ENCODE results near the gene AQP12A.

Gene AQP12A

DNA sequence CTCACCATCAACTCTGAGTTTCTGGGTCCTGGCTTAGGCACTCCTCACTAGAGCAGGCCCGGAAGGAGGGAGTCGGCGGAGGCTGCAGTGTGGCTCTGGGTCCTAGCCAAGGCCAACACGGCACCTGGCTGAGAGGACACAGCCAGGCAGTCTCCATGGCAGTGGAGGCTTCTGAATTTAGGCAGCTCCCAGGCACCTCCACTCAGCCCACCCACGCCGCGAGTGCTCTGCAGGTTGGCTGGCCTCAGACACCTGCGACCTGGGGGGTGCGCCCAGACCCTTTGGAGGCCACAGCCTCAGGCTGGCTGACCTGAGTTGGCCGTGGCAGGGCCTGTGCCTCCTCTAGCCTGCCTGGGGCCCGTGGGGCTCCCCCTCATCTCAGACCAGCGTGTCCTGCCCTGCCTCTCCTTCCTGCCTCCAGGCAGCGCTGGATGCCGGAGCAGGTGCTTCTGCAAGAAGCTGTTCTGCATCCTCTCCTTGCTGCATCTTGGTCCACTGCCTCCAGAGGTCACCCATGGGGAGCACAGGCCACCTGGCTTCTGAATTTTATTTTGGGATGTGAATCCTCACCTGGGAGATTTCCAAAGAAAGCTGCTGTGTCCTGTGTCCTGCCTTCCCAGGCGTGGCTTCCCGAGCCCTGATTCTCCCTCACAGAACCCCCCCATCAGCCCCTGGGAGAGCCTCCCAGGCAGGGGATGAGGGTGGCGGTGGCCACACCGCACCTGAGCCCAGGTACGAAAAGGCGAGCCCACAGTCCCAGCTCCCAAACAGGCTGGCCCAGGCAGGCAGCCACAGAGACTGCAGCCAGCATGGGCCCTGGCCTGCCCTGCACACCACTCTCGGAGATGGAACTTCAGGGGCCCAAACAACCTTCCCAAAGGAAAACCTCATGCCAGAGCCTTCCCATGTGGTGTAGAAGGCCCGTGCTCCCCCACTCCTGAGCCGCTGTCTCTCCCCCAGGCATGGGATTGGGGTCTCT, 23.4 kb downstream of the AQP12A start:
- DNase-seq (ENCODE audit: extremely low read depth, low read depth) = no peak
- TF ChIP-seq, protein P1, sequence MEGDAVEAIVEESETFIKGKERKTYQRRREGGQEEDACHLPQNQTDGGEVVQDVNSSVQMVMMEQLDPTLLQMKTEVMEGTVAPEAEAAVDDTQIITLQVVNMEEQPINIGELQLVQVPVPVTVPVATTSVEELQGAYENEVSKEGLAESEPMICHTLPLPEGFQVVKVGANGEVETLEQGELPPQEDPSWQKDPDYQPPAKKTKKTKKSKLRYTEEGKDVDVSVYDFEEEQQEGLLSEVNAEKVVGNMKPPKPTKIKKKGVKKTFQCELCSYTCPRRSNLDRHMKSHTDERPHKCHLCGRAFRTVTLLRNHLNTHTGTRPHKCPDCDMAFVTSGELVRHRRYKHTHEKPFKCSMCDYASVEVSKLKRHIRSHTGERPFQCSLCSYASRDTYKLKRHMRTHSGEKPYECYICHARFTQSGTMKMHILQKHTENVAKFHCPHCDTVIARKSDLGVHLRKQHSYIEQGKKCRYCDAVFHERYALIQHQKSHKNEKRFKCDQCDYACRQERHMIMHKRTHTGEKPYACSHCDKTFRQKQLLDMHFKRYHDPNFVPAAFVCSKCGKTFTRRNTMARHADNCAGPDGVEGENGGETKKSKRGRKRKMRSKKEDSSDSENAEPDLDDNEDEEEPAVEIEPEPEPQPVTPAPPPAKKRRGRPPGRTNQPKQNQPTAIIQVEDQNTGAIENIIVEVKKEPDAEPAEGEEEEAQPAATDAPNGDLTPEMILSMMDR (IDR thresholded peaks at IDR 0.05; ENCODE audit: low read depth, low read length) = no peak

DNA sequence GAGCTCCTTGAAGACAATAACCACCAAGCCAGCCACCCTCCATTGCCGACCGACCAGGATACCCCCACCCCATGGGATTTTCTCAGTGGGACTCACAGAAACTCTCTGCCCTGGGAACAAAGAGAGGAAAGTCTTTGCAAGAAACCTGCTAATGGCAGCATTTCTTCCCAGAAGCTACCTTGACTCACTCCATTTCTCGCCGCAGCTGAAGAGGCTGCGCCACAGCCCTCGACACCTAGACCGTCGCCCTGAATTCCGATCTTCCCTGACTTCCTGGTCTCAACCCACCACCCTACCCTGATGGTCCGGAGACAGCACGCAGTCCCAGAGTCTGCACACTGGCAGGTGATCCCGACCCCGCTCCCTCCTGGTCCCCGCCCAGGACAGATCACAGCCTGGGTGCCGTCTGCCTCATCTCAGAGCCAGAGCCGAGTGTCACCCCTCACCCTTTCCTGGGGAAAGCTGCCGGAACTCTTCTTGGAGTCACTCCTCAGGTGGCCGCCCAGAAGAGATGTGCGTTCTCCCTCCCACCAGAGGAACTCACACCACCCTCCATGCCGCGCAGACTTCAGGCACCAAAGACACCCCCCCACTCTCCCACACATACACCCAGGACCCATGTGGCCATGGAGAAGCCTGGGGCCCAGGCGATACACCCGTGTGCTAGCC, 24.6 kb downstream of the AQP12A start:
- TF ChIP-seq, protein P1 (IDR thresholded peaks at IDR 0.05; ENCODE audit: low read depth, low read length) = no peak
- no peak for DNase-seq (ENCODE audit: extremely low read depth, low read depth)

DNA sequence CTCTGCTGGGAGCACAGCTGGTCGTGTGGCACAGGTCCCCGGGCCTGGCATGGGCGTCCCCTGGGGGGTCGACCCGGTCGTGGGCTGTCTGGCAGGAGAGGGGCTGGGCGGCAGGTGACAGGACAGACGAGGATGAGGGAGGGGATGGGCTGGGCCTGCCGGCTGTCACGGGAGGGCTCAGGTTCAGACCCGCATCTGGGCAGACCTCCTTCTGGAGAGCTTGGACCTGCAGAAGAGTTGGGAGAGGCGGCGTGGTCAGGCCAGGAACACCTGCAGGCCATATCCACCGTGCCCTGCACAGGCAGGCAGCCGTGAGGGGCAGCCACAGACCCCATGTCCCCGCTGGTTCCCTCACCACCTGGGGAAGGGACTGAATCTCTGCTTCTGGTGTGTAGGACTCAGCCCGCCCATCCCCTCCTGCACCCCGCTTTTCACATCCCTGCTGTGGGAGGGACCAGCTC, 25.5 kb downstream of the AQP12A start:
- no peak for DNase-seq (ENCODE audit: extremely low read depth, low read depth)
- TF ChIP-seq, protein P1 (IDR thresholded peaks at IDR 0.05; ENCODE audit: low read depth, low read length) = no peak

DNA sequence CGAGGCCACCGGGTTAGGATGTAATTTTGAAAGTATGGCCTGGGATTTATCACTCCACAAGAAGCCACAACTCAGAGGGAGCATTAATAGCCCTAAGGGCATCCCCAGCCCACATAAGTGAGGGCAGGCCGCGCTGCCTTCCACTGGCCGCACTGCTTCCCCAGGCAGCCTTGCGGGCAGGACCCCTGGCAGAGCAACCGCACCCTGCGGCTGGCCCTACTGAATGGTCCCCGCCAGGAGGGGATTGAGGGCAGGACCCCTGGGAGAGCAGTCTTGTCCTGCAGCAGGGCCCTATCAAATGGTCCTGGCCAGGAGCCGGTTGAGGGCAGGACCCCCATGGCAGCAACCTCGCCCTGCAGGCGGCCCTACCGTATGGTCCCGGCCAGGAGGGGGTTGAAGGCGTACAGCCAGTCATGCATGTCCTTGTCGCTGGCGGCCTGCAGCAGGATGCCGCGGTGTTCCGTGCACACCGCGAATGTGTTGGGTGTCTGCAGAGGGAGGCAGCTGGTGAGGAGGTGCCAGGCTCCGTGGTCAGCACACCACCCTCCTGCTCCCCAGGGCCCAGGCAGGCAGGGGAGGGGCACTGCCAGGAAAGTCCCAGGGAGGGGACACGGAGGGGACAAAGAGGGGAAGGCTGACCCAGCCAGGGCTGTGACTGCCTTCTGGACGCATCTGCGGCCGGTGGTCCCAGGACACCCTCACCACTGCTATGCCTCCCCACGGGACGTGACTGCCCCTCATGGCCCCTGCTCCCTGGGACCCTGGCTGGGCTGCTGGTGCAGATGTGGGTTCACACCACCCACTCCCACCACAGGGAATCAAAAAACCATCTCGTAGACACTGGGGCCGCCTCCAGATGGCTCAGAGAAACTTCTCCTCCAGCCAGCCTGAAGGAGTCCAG, 26.3 kb downstream of the AQP12A start:
- TF ChIP-seq, protein P1 (IDR thresholded peaks at IDR 0.05; ENCODE audit: low read depth, low read length) = no peak
- no peak for DNase-seq (ENCODE audit: extremely low read depth, low read depth)

DNA sequence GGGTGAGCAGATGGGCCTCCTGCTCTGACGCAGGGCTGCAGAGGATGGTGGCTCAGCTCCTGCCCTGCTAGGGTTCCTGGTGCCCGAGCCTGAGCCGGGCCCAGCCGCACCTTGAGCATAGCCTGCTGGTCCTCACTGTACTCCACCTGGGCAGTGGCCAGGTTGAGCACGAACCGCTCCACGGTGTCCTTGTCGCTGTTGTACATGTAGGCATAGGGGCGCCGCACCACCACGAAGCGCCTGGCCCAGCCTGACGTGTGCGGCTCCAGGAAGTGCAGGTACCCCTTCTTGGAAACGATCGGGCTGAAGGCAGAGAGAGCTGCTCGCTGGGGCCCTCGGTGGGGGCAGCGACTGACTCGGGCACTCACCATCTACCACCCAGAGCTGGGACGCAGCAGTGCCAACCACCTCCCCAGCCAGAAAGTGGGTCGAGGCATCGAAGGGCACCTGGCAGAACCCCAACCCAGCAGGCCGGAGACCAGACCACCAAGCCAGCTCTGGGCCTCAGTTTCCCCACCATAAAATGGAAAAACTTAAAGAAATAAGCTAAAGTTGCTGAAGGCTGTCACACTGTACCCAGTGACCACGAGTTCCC, 27.3 kb downstream of the AQP12A start:
- no peak for DNase-seq (ENCODE audit: extremely low read depth, low read depth)
- TF ChIP-seq, protein P1 (IDR thresholded peaks at IDR 0.05; ENCODE audit: low read depth, low read length) = no peak

DNA sequence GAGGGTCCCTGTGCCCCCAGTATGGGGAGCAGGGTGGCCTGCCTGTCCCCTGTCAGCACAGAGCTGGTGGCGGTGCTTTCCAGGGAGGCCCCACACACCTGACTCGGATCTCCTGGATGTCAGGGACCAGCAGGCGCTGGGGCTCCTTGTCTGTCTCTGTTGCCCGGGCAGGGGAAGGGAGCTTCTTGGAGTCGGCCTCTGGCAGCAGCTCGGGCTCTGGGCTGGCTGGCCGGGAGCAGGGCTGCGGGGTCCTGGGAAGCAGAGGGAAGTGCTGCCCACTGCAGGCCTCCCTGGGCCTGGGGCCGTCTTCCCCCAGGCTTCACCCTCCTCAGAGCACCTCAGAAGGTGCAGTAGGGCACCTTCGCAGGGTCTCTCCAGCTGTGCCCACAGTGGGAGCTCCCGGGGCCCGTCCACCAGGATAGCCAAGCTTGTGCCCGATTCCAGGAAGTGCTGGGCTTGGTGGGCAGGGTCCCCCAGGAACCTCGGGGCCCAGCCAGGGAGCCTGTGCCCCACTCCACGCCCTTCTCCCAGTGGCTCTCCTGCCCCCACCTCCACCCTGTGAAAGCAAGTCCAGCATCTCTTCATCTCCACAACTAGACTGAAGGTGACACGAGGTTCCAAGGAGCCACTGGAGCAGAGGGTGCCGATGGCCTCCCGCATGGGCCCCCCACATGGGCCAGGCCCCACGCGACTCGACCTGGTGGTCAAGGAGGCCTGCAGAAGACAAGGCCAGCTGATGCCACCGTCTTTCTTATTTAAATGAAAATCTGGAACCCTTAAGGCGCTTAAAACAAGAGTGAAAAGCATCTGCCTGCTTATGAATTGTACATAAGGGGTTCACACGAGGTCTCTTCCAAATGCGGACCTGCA, 28.2 kb downstream of the AQP12A start:
- DNase-seq (ENCODE audit: extremely low read depth, low read depth) = no peak
- TF ChIP-seq, protein P1 (IDR thresholded peaks at IDR 0.05; ENCODE audit: low read depth, low read length) = no peak

Data from AG09319 (cell line).